ENCODE results near the gene CACNA1G.

DNA sequence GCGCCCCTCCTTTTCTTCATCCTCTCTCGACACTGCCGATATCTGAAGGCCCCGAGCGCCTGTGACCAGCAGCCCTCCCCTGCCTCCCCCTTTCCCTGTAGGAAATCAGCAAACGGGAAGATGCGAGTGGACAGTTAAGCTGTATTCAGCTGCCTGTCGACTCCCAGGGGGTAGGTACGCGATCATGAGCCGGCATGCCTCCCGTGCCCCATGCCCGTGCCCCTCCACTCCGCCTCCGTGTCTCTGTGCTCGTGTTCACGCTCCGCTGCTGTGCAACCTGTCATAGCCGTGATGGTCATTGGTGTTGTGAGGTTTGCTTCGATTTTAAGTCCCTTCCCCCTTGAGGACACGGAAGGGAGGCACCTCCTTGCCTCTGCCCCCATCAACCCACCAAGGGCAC, 34.4 kb downstream of the CACNA1G start:
- TF ChIP-seq, protein P1, sequence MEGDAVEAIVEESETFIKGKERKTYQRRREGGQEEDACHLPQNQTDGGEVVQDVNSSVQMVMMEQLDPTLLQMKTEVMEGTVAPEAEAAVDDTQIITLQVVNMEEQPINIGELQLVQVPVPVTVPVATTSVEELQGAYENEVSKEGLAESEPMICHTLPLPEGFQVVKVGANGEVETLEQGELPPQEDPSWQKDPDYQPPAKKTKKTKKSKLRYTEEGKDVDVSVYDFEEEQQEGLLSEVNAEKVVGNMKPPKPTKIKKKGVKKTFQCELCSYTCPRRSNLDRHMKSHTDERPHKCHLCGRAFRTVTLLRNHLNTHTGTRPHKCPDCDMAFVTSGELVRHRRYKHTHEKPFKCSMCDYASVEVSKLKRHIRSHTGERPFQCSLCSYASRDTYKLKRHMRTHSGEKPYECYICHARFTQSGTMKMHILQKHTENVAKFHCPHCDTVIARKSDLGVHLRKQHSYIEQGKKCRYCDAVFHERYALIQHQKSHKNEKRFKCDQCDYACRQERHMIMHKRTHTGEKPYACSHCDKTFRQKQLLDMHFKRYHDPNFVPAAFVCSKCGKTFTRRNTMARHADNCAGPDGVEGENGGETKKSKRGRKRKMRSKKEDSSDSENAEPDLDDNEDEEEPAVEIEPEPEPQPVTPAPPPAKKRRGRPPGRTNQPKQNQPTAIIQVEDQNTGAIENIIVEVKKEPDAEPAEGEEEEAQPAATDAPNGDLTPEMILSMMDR (IDR thresholded peaks at IDR 0.05) = no peak
- TF ChIP-seq POLR2A (IDR thresholded peaks at IDR 0.05) = no peak

All from esophagus squamous epithelium (tissue), 4 donors.